H9 (cell line): ENCODE results near the gene OGFOD3. TPM values are rescaled to one million over a fixed set of nuclear protein-coding genes. Genes with fewer than 3 reads are reported as not detected.

ENCODE experiments used
- DNase-seq: peaks from one replicate; pipeline ENCODE4 v3.0.0-alpha.2; 2017
- H2AFZ ChIP-seq: one replicate; pipeline ENCODE4 v1.6.1; 2013; ENCODE audit warnings: mild to moderate bottlenecking, low read length, control low read depth, moderate library complexity
- H2AK5ac ChIP-seq: 2 replicates; pipeline ENCODE4 v1.6.1; 2013; ENCODE audit warnings: low read length, control low read depth, mixed read lengths; ENCODE audit not compliant: insufficient read length
- H2BK120ac ChIP-seq: one replicate; pipeline ENCODE4 v1.6.1; 2013; ENCODE audit warnings: low read depth, mild to moderate bottlenecking, low read length, control low read depth, inconsistent platforms; ENCODE audit not compliant: poor library complexity, severe bottlenecking
- H2BK12ac ChIP-seq: 2 replicates; pipeline ENCODE4 v1.6.1; 2013; ENCODE audit warnings: low read length, control low read depth, mixed read lengths, low read depth; ENCODE audit not compliant: insufficient read length
- H2BK15ac ChIP-seq: 2 replicates; pipeline ENCODE4 v1.6.1; 2013; ENCODE audit warnings: low read depth, low read length, control low read depth
- H2BK20ac ChIP-seq: one replicate; pipeline ENCODE4 v1.6.1; 2013; ENCODE audit warnings: low read depth, mild to moderate bottlenecking, low read length, control low read depth, inconsistent platforms; ENCODE audit not compliant: poor library complexity, severe bottlenecking
- H2BK5ac ChIP-seq: 2 replicates; pipeline ENCODE4 v1.6.1; 2013; ENCODE audit warnings: low read length, control low read depth, mixed read lengths; ENCODE audit not compliant: insufficient read length
- H3K14ac ChIP-seq: 2 replicates; pipeline ENCODE4 v1.6.1; 2013; ENCODE audit warnings: low read length, control low read depth; ENCODE audit not compliant: insufficient read depth
- H3K18ac ChIP-seq: 2 replicates; pipeline ENCODE4 v1.6.1; 2013; ENCODE audit warnings: low read depth, mild to moderate bottlenecking, mixed read lengths, low read length, control low read depth; ENCODE audit not compliant: insufficient read length
- H3K23ac ChIP-seq: 2 replicates; pipeline ENCODE4 v1.6.1; 2013; ENCODE audit warnings: low read length, control low read depth, mixed read lengths, low read depth; ENCODE audit not compliant: insufficient read length
- H3K23me2 ChIP-seq: 2 replicates; pipeline ENCODE4 v1.6.1; 2013; ENCODE audit warnings: low read depth, mild to moderate bottlenecking, mixed read lengths, low read length, control low read depth; ENCODE audit not compliant: insufficient read length, poor library complexity, severe bottlenecking
- H3K27ac ChIP-seq: 2 replicates; pipeline ENCODE4 v1.5.1; 2013; ENCODE audit warnings: low read length, control low read depth, mixed read lengths, low read depth; ENCODE audit not compliant: insufficient read length
- H3K27me3 ChIP-seq: 2 replicates; pipeline ENCODE4 v1.6.1; 2013; ENCODE audit warnings: low read length, control low read depth, inconsistent platforms; ENCODE audit not compliant: insufficient read depth
- H3K4ac ChIP-seq: 2 replicates; pipeline ENCODE4 v1.6.1; 2013; ENCODE audit warnings: low read depth, mild to moderate bottlenecking, control low read depth, inconsistent platforms, low read length, moderate library complexity
- H3K4me1 ChIP-seq: 2 replicates; pipeline ENCODE4 v1.6.1; 2013; ENCODE audit warnings: low read length, control low read depth, inconsistent platforms; ENCODE audit not compliant: insufficient read depth
- H3K4me2 ChIP-seq: 2 replicates; pipeline ENCODE4 v1.6.1; 2013; ENCODE audit warnings: low read length, control low read depth, mixed read lengths; ENCODE audit not compliant: insufficient read length, insufficient read depth
- H3K56ac ChIP-seq: 2 replicates; pipeline ENCODE4 v1.6.1; 2013; ENCODE audit warnings: low read depth, mild to moderate bottlenecking, mixed read lengths, low read length, control low read depth; ENCODE audit not compliant: insufficient read length
- H3K79me1 ChIP-seq: 2 replicates; pipeline ENCODE4 v1.6.1; 2013; ENCODE audit warnings: low read depth, mild to moderate bottlenecking, moderate library complexity, low read length, control low read depth, inconsistent platforms; ENCODE audit not compliant: insufficient read depth, poor library complexity, severe bottlenecking
- H3K79me2 ChIP-seq: 2 replicates; pipeline ENCODE4 v1.6.1; 2013; ENCODE audit warnings: low read length, control low read depth, inconsistent platforms; ENCODE audit not compliant: insufficient read depth
- H3K9ac ChIP-seq: 2 replicates; pipeline ENCODE4 v1.6.1; 2013; ENCODE audit warnings: low read length, control low read depth, mixed read lengths; ENCODE audit not compliant: insufficient read length; ENCODE audit errors: extremely low read depth
- H3K9me3 ChIP-seq: one replicate; pipeline ENCODE4 v1.6.1; 2013; ENCODE audit warnings: low read depth, low read length, inconsistent platforms; ENCODE audit not compliant: control insufficient read depth
- H3T11ph ChIP-seq: one replicate; pipeline ENCODE4 v1.6.1; 2013; ENCODE audit warnings: mild to moderate bottlenecking, low read length, control low read depth, inconsistent platforms
- H4K20me1 ChIP-seq: one replicate; pipeline ENCODE4 v1.6.1; 2013; ENCODE audit not compliant: control insufficient read depth, insufficient read length, insufficient read depth
- H4K5ac ChIP-seq: 2 replicates; pipeline ENCODE4 v1.6.1; 2013; ENCODE audit warnings: low read depth, mild to moderate bottlenecking, mixed read lengths, low read length, control low read depth; ENCODE audit not compliant: insufficient read length
- H4K8ac ChIP-seq: replicated peaks from 2 replicates; pipeline ENCODE4 v1.6.1; 2013; ENCODE audit warnings: low read length, control low read depth, mixed read lengths, low read depth; ENCODE audit not compliant: insufficient read length
- H4K91ac ChIP-seq: 2 replicates; pipeline ENCODE4 v1.6.1; 2013; ENCODE audit warnings: low read depth, mild to moderate bottlenecking, moderate library complexity, mixed read lengths, low read length, control low read depth; ENCODE audit not compliant: insufficient read length
- H3K27ac Mint-ChIP-seq, 3 experiments: 2 replicates in 2 of 3; 3 replicates in 1 of 3; pipeline ENCODE4 v1.8.0; 2020 to 2021; ENCODE audit warnings: mixed read lengths in 3 of 3, mild to moderate bottlenecking in 1 of 3, moderate library complexity in 1 of 3
- H3K27me3 Mint-ChIP-seq: 2 replicates; pipeline ENCODE4 v1.8.0; 2021; ENCODE audit warnings: low read depth, mild to moderate bottlenecking, moderate library complexity, mixed read lengths
- H3K36me3 Mint-ChIP-seq, 3 experiments: 2 replicates in 2 of 3; 3 replicates in 1 of 3; pipeline ENCODE4 v1.8.0; 2020 to 2021; ENCODE audit warnings: low read depth in 3 of 3, mixed read lengths in 3 of 3; ENCODE audit not compliant: insufficient read depth in 1 of 3
- H3K4me1 Mint-ChIP-seq, 2 experiments: 2 replicates each; pipeline ENCODE4 v1.8.0; 2020; ENCODE audit warnings: mixed read lengths in 2 of 2
- H3K4me3 Mint-ChIP-seq, 2 experiments: 2 replicates in 1 of 2; 3 replicates in 1 of 2; pipeline ENCODE4 v1.8.0; 2020 to 2021; ENCODE audit warnings: mild to moderate bottlenecking in 2 of 2, mixed read lengths in 2 of 2, moderate library complexity in 1 of 2
- H3K9me3 Mint-ChIP-seq, 2 experiments: 2 replicates in 1 of 2; 3 replicates in 1 of 2; pipeline ENCODE4 v1.8.0; 2020; ENCODE audit warnings: mild to moderate bottlenecking in 2 of 2, mixed read lengths in 2 of 2, moderate library complexity in 1 of 2
- WGBS: extraction: QIAGEN DNeasy Blood & Tissue Kit; methylation state at CpG from one replicate; pipeline ENCODE4 v1.1.7; 2013; ENCODE audit warnings: missing lambda C conversion rate, low lambda C conversion rate, mixed read lengths; ENCODE audit not compliant: insufficient read length; ENCODE audit errors: extremely low coverage; 5-methylcytosine and 5-hydroxymethylcytosine counted together
- total RNA-seq: library from RNA; stranded (reverse); gene quantifications from 2 replicates; pipeline ENCODE4 v1.2.1, GENCODE V29; 2021
- TF ChIP-seq, protein P1 (sequence below): fragments of 200-600 bp; sonication (generic); conservative IDR thresholded peaks from 3 replicates; pipeline ENCODE4 v1.8.0; 2021; ENCODE audit warnings: antibody characterized with exemption, mild to moderate bottlenecking

OGFOD3 gene
- total RNA-seq, 1 experiment from 2014 or later: 27.8 TPM

- no peak overlapping the region for H4K5ac ChIP-seq
- no peak overlapping the region for H2BK5ac ChIP-seq
- H3K4me2 ChIP-seq: no peak overlapping the region
- no peak overlapping the region for H2AK5ac ChIP-seq
- TF ChIP-seq, protein P1, sequence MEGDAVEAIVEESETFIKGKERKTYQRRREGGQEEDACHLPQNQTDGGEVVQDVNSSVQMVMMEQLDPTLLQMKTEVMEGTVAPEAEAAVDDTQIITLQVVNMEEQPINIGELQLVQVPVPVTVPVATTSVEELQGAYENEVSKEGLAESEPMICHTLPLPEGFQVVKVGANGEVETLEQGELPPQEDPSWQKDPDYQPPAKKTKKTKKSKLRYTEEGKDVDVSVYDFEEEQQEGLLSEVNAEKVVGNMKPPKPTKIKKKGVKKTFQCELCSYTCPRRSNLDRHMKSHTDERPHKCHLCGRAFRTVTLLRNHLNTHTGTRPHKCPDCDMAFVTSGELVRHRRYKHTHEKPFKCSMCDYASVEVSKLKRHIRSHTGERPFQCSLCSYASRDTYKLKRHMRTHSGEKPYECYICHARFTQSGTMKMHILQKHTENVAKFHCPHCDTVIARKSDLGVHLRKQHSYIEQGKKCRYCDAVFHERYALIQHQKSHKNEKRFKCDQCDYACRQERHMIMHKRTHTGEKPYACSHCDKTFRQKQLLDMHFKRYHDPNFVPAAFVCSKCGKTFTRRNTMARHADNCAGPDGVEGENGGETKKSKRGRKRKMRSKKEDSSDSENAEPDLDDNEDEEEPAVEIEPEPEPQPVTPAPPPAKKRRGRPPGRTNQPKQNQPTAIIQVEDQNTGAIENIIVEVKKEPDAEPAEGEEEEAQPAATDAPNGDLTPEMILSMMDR: no peak
- no CpG with 5 or more reads among the region's 14 CpGs for WGBS
- no peak overlapping the region for H3K9ac ChIP-seq
- no peak overlapping the region for H3K27ac ChIP-seq
- H3K14ac ChIP-seq: no peak overlapping the region
- no peaks in the 10 kb centered on the region for H3K9me3 ChIP-seq
- no peak overlapping the region for H2BK20ac ChIP-seq
- H3K79me1 ChIP-seq: no peaks in the 10 kb centered on the region
- Mint-ChIP-seq H3K27ac (peak overlapping the region; percentile 21 to 91 (median 44); a peak in 5 of 7 replicates), H3K4me3 (peak overlapping the region in 1 of 2 experiments; percentile 35; a peak in 2 of 5 replicates), H3K36me3 (peaks cover 0 to 4% (median 3%) of the 10 kb centered on the region in 3 experiments; a peak in 2 of 7 replicates), H3K9me3 (peaks cover 5 to 8% of the 10 kb centered on the region in 2 experiments; a peak in 4 of 5 replicates), H3K27me3 (peaks cover 48% of the 10 kb centered on the region), H3K4me1 (peaks cover 13 to 23% of the 10 kb centered on the region in 2 experiments)
- no peak overlapping the region for H2BK120ac ChIP-seq
- no peaks in the 10 kb centered on the region for H3K79me2 ChIP-seq
- peaks cover 7% of the 10 kb centered on the region for H3K23me2 ChIP-seq
- H4K8ac ChIP-seq: no peak overlapping the region
- no peak overlapping the region for H2BK15ac ChIP-seq
- H2AFZ ChIP-seq: no peak overlapping the region
- H3K4me1 ChIP-seq: no peaks in the 10 kb centered on the region; the same call in 1 of the 2 replicates
- no peak overlapping the region for H3K4ac ChIP-seq
- H4K91ac ChIP-seq: no peak overlapping the region
- peak; percentile 92 for DNase-seq
- H3K23ac ChIP-seq: no peak overlapping the region
- H3T11ph ChIP-seq: no peak overlapping the region
- peaks cover 14% of the 10 kb centered on the region for H3K27me3 ChIP-seq
- no peaks in the 10 kb centered on the region for H4K20me1 ChIP-seq
- no peak overlapping the region for H2BK12ac ChIP-seq
- H3K56ac ChIP-seq: no peak overlapping the region
- no peak overlapping the region for H3K18ac ChIP-seq
Observed at GRCh38 chr17:82367724-82368524, 50.5 kb downstream of the OGFOD3 start.
